ENCODE measurements around the gene HMG20B. TPM values are rescaled to one million over a fixed set of nuclear protein-coding genes. Genes with fewer than 3 reads are reported as not detected.

Gene HMG20B
- total RNA-seq, 1 experiment from 2014 or later: 109 TPM

DNA sequence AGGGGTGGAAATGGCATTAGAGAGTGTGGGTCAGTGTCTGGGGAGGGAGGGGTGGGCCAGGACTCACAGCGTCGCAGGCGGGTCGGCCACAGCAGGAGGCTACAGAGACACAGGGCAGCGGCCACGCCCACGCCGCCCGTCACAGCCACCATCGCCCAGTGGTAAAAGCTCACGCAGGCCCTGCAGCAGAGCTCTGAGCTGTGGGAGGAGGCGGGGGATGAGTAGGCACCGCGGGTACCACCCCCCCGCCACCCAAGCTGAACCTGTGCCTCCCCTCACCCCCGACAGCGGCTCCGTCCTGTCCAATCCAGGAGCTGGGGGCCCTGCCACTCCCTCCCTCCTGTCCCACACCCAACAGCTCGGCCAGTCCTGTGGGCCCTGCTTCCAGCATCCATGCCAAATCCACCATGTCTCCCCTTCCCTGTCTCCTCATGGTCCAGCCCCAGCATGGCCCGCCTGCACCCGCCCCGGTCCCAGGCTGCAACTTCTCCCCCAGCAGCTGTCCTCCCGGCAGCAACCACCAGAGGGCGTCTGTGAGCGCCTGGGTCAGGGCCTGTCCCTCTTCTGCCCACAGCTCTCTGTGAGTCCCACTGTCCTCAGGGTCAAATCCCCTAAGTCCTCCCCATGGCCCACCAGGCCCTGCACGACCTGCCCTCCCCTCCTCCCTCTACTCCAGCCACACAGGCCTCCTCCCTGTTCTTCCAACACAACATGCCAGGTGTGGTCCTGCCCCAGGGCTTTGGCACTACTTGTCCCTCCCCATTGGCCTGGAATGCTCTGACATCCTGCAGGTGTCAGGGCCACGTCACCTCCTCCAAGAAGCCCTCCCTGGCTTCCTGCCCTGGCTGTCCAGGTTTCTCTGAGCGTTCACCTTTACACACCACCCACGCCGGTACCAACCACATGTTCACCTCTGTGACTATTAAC, 27.7 kb upstream of the HMG20B start:
- peaks cover 1% of the 10 kb centered on the region; the same call in 1 of the 2 replicates for H3K36me3 ChIP-seq (replicated peaks; ENCODE audit: control insufficient read depth, insufficient read depth, low read length)
- H3K4me3 ChIP-seq (ENCODE audit: insufficient read depth, low read depth, low read length): no peak overlapping the region
- DNase-seq: peak; percentile 99
- no peaks in the 10 kb centered on the region for H3K27me3 ChIP-seq (ENCODE audit: control insufficient read depth, insufficient read depth, low read length)

GRCh38 chr19:3545669-3546034, 27.1 kb upstream of the HMG20B start:
- no peak for DNase-seq
- Histone ChIP-seq H3K27me3 (ENCODE audit: control insufficient read depth, insufficient read depth, low read length) (no peaks in the 10 kb centered on the region), H3K36me3 (replicated peaks; ENCODE audit: control insufficient read depth, insufficient read depth, low read length) (peaks cover 1% of the 10 kb centered on the region; the same call in 1 of the 2 replicates), H3K4me3 (ENCODE audit: insufficient read depth, low read depth, low read length) (no peak overlapping the region)

- Histone ChIP-seq H3K4me3 (ENCODE audit: insufficient read depth, low read depth, low read length) (no peak overlapping the region), H3K27me3 (ENCODE audit: control insufficient read depth, insufficient read depth, low read length) (no peaks in the 10 kb centered on the region), H3K36me3 (replicated peaks; ENCODE audit: control insufficient read depth, insufficient read depth, low read length) (peaks cover 1% of the 10 kb centered on the region; the same call in 1 of the 2 replicates)
- no peak for DNase-seq
Measured at GRCh38 chr19:3546119-3546518, 26.6 kb upstream of the HMG20B start.

DNA sequence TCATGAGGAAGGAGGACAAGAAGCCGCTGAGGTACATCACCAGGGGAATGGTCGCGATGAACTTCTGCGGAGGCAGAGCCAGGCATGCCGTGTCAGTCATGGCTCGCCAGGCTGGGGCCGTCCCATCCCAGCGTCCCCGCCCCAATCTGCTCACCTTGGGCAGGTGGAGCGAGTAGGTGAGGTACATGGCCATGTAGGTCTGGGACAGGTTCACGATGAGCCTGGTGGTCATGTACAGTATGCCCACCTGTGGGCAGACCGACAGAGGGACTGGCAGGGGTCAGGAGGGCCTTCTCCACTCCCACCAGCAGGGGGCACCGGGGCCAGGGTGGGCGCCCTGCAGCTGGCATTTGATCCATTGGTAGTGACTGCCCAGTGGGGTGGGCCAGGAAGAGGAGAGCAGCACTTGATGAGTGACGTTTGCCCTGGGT, 25.4 kb upstream of the HMG20B start:
- Histone ChIP-seq H3K36me3 (replicated peaks; ENCODE audit: control insufficient read depth, insufficient read depth, low read length) (peaks cover 1% of the 10 kb centered on the region; the same call in 1 of the 2 replicates), H3K27me3 (ENCODE audit: control insufficient read depth, insufficient read depth, low read length) (no peaks in the 10 kb centered on the region), H3K4me3 (ENCODE audit: insufficient read depth, low read depth, low read length) (no peak overlapping the region)
- peak; percentile 86 for DNase-seq

DNA sequence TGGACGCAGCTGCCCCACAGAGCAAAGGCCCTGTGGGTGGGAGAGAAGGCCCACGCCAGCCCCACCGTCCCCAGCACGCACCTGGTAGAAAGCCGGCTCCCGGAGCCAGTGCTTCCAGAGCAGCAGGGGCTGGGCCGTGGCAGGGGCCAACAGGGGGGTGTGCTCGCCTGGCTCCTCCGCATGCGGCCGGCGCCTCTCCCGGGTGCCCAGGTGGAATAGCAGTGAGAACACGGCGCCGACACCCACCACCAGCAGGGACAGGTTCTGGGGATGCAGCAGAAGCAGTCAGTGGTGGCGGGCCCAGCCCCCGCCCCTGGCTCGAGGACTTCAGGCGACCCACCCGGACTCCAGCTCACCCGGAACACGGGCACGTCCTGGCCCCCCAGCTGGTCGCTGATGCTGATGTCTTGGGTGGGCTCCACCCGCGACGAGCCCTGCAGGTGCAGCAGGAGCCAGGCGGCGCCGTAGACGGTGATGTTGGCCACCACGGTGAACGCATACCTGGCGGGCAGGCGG, 24.9 kb upstream of the HMG20B start:
- Histone ChIP-seq H3K4me3 (ENCODE audit: insufficient read depth, low read depth, low read length) (no peak overlapping the region), H3K36me3 (replicated peaks; ENCODE audit: control insufficient read depth, insufficient read depth, low read length) (peaks cover 1% of the 10 kb centered on the region; the same call in 1 of the 2 replicates), H3K27me3 (ENCODE audit: control insufficient read depth, insufficient read depth, low read length) (no peaks in the 10 kb centered on the region)
- no peak for DNase-seq

GRCh38 chr19:3548606-3549005, 24.1 kb upstream of the HMG20B start:
- Histone ChIP-seq H3K27me3 (ENCODE audit: control insufficient read depth, insufficient read depth, low read length) (no peaks in the 10 kb centered on the region), H3K4me3 (ENCODE audit: insufficient read depth, low read depth, low read length) (no peak overlapping the region), H3K36me3 (replicated peaks; ENCODE audit: control insufficient read depth, insufficient read depth, low read length) (peaks cover 1% of the 10 kb centered on the region; the same call in 1 of the 2 replicates)
- no peak for DNase-seq

DNA sequence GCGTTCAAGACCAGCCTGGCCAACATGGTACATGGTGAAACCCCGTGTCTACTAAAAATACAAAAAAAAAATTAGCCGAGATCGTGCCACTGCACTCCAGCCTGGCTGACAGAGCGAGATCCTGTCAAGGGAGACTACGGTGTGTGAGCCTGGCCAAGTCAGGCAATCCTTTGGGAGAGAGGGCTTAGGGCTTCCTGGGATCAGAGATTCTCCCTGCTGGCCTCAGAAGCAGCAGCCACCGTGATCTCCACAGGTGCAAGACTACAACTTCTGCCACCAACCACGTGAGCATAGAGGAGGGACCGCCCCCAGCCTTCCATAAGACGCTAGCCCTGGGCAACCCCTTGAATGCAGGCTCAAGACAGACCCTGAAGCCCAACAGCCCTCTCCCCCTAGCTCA, 22.9 kb upstream of the HMG20B start:
- H3K27me3 ChIP-seq (ENCODE audit: control insufficient read depth, insufficient read depth, low read length): no peaks in the 10 kb centered on the region
- no peak for DNase-seq
- no peak overlapping the region for H3K4me3 ChIP-seq (ENCODE audit: insufficient read depth, low read depth, low read length)
- peaks cover 1% of the 10 kb centered on the region; the same call in 1 of the 2 replicates for H3K36me3 ChIP-seq (replicated peaks; ENCODE audit: control insufficient read depth, insufficient read depth, low read length)

DNA sequence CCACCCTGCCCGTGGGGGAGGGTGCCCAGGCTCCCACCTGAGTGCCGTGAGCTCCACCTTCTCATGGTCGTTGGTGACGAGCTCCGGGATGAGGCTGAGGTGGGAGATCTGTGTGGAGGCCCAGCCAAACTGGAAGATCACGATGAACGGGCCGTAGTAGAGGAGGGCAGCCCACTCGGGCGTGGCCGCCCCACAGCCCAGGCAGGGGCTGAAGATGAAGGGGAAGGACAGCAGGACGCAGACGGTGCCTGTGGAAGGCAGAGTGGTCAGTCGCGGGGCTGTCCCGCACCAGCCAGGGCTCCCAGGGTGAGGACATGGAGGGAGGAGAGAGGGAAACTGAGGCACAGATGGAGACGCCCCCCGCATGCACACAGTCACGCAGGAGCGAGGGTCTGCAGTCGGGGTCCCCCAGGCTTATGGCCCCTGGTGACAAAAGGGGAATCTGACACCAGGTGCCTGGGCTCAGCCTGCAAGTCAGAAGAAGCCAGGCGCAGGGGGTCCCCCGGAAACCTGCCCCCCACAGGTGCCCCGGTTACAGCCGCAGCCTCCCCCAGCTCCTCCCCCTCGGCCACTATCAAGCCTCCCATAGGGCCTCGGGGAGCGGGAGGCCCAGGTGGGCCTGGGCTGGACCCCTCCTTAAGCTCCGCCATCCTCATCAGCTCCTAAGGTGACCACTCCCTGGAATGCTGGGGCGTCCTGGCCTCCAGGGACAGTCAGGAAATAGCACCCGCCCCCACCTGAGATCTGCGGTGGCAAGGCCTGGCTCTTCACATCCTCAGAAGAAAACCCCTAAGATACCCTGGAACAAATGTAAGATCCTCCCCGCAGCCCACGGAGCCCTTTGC, 21.6 kb upstream of the HMG20B start:
- Histone ChIP-seq H3K36me3 (replicated peaks; ENCODE audit: control insufficient read depth, insufficient read depth, low read length) (no peaks in the 10 kb centered on the region; the same call in 1 of the 2 replicates), H3K27me3 (ENCODE audit: control insufficient read depth, insufficient read depth, low read length) (no peaks in the 10 kb centered on the region), H3K4me3 (ENCODE audit: insufficient read depth, low read depth, low read length) (no peak overlapping the region)
- no peak for DNase-seq

DNA sequence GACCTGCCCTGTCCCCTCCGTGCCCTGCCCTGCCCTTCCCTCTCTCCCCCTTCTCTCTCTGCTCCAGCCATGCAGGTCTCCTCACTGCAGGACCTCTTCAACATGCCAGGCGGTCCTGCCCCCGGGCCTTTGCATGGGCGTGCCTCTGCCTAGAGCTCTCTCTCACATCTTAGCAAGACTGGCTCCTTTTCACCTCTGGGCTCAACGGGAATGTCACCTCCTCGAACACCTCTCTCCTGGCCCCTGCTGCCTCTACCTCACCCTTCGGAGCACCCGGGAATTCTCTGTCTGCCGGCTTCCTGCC, 21.0 kb upstream of the HMG20B start:
- H3K36me3 ChIP-seq (replicated peaks; ENCODE audit: control insufficient read depth, insufficient read depth, low read length): no peaks in the 10 kb centered on the region; the same call in 1 of the 2 replicates
- no peaks in the 10 kb centered on the region; the same call in 1 of the 2 replicates for H3K27me3 ChIP-seq (ENCODE audit: control insufficient read depth, insufficient read depth, low read length)
- no peak overlapping the region for H3K4me3 ChIP-seq (ENCODE audit: insufficient read depth, low read depth, low read length)
- no peak for DNase-seq

DNA sequence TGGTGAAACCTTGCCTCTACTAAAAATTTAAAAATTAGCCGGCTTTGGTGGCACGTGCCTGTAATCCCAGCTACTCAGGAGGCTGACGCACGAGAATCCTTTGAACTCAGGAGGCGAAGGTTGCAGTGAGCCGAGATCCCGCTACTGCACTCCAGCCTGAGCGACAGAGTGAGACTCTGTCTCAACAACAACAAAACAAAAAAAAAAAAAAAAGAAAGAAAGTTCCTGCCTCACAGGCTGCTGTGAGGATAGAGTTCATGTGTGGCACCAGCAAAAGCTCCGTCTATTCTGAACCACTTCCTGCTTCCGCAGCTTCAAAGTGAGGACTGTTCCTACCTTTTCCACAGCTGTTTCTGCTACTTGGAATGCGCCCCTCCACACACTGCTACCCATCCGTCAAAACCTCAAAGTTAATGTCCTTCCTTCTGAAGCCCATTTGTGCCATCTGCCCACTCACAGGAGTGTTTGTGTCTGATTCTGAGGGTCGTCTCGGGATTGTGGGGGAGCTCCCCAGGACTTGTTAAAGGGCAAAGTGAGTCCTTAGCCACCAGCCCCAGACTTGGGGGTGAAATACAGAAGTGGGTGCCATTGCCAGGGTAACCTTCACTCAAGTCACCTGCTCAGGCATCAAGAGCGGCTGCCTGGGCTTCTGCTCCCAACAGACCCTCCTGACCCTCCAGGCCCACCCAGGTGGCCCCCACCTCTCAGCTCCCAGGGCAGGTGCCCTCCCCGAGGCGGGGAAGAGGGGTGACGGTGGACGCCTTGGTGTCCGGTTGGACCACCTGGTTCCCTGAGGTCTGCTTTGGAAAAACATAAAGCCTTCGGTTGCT, 18.3 kb upstream of the HMG20B start:
- no peak for DNase-seq
- no peaks in the 10 kb centered on the region for H3K36me3 ChIP-seq (replicated peaks; ENCODE audit: control insufficient read depth, insufficient read depth, low read length)
- H3K27me3 ChIP-seq (ENCODE audit: control insufficient read depth, insufficient read depth, low read length): no peaks in the 10 kb centered on the region; the same call in 1 of the 2 replicates
- no peak overlapping the region for H3K4me3 ChIP-seq (ENCODE audit: insufficient read depth, low read depth, low read length)

DNA sequence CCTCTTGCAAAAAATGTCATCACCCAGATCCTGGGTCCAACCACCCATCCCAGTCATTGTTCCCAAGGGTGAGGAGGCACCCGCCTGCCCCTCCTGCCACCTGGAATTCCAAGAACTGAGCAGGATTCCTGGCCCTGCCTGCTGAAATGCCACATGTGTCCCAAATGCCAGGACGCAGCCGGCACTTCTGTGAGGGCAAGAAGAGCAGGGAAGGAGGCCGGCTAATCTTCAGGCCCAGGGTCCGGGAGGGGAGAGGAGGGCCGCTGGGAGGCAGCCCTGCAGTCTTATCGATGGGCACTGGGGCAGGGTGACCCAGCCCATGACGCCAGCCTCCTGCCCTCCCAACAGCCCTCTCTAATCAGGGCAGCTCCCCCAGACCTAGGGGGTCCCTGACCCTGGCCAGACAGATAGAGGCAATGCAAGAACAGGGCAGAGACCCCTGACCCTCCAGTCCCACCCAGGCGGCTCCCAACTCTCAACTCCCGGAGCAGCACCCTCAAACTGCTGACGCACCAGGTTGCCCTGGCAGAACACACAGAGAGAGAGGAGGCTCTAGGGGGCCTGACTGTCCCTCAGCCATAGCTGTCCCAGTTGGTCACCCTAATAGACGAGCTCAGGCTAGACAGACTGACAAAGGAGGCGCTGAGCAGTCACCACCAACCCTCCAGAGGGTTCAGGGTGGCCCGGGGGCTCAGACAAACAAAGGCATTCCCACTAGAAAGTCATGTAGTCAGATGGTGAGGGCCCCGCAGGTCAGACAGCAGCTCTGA, 16.9 kb upstream of the HMG20B start:
- no peaks in the 10 kb centered on the region; the same call in 1 of the 2 replicates for H3K27me3 ChIP-seq (ENCODE audit: control insufficient read depth, insufficient read depth, low read length)
- no peak overlapping the region for H3K4me3 ChIP-seq (ENCODE audit: insufficient read depth, low read depth, low read length)
- DNase-seq: peak; percentile 49
- no peaks in the 10 kb centered on the region for H3K36me3 ChIP-seq (replicated peaks; ENCODE audit: control insufficient read depth, insufficient read depth, low read length)

DNA sequence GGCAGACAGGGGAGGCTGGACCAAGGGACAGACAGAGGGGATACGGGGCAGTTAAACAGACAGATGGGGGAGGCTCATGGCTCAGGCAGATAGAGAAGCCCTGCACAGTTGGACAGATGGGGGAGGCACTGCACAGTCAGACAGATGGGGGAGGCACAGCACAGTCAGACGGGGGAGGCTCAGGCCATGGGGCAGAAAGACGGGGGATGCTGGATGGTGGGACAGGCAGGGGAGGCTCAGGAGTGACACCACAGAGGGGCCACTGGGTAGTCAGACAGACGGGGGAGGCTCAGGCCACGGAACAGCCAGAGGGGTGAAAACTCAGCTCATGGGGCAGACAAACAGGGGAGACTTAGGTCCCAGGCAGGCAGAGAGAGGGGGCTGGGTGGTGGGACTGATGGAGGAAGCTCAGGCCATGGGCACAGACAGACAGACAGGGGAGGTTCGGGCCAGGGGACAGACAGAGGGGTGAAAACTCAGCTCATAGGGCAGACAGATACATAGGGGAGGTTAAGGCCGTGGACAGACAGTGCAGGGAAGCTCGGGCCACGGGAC, 16.2 kb upstream of the HMG20B start:
- DNase-seq: no peak
- H3K4me3 ChIP-seq (ENCODE audit: insufficient read depth, low read depth, low read length): peak overlapping the region; percentile 88
- H3K27me3 ChIP-seq (ENCODE audit: control insufficient read depth, insufficient read depth, low read length): no peaks in the 10 kb centered on the region; the same call in 1 of the 2 replicates
- no peaks in the 10 kb centered on the region for H3K36me3 ChIP-seq (replicated peaks; ENCODE audit: control insufficient read depth, insufficient read depth, low read length)

DNA sequence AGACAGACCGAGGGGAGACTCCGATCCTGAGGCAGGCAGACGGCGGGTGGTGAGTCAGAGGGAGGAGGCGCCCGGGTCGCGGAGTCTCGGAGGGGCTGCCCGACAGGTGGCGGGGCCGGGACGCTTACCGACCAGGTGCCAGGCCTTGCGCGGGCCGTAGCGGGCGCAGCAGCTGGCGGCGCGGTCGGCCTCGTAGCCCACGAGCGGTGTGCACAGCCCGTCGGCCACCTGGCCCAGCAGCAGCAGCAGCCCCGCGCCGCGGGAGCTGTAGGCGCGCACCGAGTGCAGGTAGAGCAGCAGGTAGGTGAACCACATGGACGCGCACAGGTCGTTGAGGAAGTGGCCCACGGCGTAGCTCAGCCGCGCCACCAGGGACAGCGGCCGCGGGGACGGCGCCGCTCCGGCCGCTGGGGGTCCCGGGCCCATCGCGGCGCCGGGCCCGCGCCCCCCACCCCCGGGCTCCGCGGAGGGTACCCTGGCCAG, 15.7 kb upstream of the HMG20B start:
- H3K27me3 ChIP-seq (ENCODE audit: control insufficient read depth, insufficient read depth, low read length): no peaks in the 10 kb centered on the region; the same call in 1 of the 2 replicates
- peak; percentile 91 for DNase-seq
- H3K36me3 ChIP-seq (replicated peaks; ENCODE audit: control insufficient read depth, insufficient read depth, low read length): no peaks in the 10 kb centered on the region
- peak overlapping the region; percentile 88 for H3K4me3 ChIP-seq (ENCODE audit: insufficient read depth, low read depth, low read length)
